IPS-18c (cell line): ENCODE data around the gene UACA.
"Not testable (repeated sequence)": the region's sequence is repeated elsewhere in the genome, so short reads cannot be mapped to it uniquely, and the experiment has no call there.

Experiments
- H3K4me3 ChIP-seq: 2 replicates; pipeline ENCODE4 v1.7.0; 2013; ENCODE audit warnings: low read depth, mild to moderate bottlenecking, low read length, moderate library complexity; ENCODE audit not compliant: insufficient read depth
- H3K9me3 ChIP-seq: one replicate; pipeline ENCODE4 v1.6.1; 2013; ENCODE audit warnings: mild to moderate bottlenecking, low read length, moderate library complexity; ENCODE audit not compliant: control insufficient read depth, insufficient read depth

UACA gene

DNA sequence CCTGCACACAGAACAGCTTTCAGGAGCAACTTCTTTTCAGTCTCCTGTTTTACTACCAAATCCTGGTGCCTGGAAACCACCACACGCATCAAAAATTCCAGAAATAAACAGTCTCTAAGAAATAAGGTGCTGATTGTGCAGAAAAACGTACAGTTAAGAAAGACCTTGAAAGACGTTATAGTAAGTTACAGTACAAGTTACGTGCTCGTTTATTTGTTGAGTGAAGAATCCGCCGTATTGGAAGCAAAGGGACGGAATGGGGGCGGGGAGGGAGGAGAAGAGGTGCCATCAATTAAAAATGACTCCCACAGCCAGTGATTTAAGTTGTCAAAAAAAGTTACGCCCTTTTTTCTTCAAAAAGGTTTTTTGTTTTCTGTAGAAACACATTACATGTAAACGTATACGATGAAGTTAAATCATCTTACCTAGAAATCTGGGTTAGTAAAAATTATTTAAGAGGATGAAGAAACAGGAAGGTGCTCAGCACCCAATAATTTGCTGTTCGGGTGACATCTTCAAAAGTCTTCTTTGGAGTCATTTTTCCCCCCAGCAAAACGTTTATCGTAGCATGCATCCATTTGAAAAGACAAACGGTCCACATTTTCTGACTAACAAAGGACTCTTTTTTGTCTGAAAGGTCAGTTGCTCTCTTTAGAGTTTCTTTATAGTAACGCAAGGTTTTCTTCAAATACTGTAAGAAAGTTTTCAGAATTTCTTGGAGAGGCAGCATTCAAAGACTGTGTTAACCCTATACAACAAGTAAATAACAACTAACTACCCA lies 782 bp upstream of the UACA start:
- Histone ChIP-seq H3K4me3 (peak overlapping the region; percentile 84), H3K9me3 (no peaks in the 10 kb centered on the region)

DNA sequence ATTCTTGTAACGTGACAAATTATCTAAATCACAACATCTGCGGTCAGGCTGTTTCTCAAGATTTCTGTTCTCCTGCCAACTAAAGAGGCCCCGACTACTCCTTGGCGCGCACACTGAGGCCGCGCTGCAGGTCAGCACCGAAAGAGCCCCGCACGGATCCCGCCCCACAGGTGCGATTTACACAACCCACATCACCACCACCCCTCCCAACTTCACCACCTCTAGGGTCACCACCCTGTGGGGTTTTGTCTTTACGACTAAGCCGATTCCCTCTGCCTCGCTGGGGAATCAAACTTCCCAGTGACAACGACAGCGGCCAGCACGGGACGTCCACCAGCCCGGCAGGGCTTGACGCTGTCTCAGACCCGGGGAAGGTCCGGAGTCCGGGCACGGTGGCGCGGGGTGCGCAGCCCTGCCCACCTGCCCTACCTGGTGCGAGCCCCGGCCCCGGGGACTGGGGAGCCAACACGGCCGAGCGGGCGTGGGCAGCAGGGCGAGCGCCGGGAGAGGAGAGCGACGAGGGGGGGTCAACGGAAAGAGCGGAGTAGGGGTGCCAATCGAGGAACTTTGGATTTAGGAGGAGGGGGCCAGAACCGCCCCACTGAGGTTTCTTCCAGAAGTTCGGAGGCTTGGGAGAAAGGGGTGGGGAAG lies 764 bp downstream of the UACA start:
- peak overlapping the region; percentile 84 for H3K4me3 ChIP-seq
- H3K9me3 ChIP-seq, result no peaks in the 10 kb centered on the region

DNA sequence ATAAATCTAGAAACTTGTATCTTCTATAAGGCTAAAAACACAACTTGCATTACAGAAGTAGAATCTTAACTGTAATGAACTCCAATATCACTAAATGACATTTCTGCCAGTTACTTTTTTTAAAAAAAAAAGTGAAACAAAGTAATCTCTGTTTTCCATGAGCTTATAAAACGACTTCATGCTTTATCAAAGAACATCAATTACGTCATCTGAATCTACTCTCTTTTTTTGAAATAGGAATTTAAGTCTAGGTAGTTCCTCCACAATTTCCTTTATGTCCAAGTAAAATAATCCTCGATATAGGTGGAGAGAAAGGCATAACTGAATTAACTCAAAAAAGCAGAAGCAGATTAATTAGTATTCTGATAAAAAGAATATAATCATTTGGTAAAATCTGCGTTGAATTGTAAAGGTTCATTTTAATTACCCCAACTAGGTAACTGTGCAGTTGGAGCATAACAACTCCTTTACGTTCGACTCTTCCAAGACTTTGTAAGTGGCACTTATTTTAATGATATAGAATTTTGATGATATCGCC lies 1.4 kb downstream of the UACA start:
- Histone ChIP-seq H3K4me3 (peak overlapping the region; percentile 84; the same call in 1 of the 2 replicates), H3K9me3 (no peaks in the 10 kb centered on the region)

DNA sequence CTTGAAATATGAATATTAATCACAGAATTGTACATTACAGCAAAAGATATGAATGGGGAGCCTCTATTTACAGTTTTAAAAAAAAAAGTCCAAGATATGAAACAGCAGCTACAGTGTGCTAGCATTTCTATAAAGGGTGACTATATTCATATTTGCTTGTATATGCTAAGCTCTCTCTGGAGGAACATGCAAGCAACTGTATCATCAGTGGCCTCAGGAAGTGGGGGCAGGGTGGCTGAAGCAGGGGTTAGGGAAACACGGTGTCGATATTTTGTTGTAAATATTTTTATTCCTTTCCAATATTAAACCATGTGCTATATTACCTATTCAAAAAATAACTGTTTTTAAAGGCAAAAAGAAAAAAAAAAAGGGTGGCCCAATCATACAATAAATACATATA lies 2.3 kb downstream of the UACA start:
- H3K4me3 ChIP-seq, result no peak overlapping the region
- H3K9me3 ChIP-seq, result no peaks in the 10 kb centered on the region

DNA sequence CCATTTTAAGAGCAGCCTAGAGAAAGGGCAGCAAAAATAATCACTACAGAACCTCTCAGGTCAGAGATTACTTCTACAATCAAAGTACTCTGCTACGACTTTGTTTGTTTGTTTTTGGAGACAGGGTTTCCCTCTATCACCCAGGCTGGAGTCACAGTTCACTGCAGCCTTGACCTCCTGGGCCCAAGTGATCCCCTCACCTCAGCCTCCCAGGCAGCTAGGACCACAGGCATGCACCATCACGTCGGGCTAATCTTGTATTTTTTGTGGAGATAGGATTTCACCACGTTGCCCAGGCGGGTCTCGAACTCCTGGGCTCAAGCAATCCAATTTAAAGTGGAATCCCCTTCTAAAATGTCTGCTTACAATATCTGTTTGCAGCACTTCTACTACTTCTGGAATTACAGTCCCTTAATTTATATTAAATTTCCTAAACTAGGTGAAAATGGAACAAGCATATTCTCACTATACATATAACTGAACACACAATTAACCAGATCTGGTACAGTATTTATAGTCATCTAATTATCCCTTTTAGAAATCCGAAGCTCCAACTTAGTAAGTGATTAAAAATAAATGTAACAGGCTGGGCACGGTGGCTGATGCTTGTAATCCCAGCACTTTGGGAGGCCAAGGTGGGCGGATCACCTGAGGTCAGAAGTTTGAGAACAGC lies 4.4 kb downstream of the UACA start:
- Histone ChIP-seq H3K4me3 (no peak overlapping the region), H3K9me3 (no peaks in the 10 kb centered on the region)

DNA sequence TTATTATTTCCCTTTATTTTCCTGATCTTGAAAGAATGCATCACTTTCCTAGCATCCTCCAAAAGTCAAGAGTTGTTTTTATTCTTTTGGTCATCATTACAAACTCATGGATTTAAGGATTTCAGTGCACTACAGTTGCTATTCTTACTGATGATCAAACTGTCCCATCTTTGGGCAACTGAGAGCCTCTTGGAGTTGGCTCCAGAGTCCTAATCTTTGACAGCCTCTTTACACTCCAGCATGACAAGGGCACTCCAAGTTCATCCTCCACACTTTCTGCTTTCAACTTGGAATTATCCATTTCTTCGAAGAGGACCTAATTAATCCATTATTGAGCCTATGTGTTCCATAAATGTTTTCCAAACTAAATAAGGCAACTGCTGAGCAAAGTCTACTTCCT lies 5.7 kb downstream of the UACA start:
- Histone ChIP-seq H3K4me3 (no peak overlapping the region), H3K9me3 (no peaks in the 10 kb centered on the region)

DNA sequence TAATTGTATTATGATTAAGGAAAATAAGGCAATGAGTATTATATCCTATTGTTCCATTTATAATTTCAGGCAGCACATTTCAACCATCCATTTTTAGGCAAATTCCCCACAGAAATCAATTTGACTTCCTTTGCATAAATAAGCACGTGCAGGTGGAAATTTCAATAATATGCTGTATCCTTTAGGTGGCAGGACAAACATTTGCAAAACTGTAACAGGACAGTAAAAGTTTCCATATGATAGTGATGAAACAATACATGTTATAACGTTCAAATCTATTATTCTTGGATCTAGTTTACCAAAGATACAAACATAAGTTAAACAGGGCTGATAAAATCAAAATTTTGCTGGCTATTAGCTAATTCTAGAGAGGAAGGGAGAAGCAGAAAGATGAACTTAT lies 8.5 kb downstream of the UACA start:
- Histone ChIP-seq H3K4me3 (no peak overlapping the region), H3K9me3 (no peaks in the 10 kb centered on the region)

DNA sequence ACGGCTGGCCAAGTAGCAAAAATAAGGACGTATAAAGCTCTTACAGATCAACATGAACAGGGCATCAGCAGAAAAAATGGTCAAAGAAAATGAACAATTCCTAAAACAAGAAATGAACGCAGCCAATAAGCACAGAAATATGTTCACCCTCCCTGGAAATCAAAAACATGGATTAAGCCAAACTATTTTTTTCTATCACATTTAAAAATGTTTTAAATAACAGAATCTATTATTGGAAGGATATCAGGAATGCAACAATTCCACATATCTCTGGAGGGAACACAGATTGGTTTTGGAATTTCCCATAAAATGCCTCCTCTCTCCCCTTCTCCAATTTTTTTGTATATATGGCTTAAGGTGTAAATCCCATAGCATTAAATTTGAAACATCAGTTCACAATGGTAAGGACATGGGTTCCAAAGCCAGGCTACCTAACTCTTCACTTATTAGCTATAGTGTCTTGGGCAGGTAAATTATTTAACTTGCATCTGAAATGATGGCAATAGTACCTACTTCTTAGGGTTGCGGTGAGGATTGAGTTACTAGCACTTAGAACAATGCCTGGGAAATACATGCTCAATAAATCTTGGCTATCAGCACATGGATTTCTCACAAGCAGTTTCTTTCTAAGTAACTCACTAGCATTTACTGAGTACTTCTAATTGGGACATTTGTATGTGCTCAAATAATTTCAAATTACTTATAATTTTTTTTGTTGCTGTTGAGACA lies 10.1 kb downstream of the UACA start:
- Histone ChIP-seq H3K4me3 (no peak overlapping the region), H3K9me3 (no peaks in the 10 kb centered on the region)

DNA sequence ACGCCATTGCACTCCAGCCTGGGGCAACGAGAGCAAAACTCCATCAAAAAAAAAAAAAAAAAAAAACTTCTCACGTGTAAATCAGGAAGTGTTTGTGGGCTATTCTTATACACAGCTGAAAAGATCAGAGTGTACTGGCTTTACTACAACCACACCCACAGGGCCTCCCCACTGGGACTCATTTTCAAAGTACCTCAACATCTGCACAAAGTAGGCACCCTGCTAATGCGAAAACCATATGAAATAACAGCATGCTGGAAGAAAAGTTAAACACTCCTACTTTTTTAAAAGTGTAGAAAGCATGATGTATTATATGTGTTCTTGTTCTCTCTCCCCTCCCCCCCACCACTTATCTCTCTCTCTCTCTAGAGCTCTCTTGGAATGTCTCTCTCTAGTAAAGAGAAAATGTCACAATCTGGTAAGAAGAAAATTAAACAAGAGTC lies 11.1 kb downstream of the UACA start:
- Histone ChIP-seq H3K4me3 (no peak overlapping the region), H3K9me3 (no peaks in the 10 kb centered on the region)

DNA sequence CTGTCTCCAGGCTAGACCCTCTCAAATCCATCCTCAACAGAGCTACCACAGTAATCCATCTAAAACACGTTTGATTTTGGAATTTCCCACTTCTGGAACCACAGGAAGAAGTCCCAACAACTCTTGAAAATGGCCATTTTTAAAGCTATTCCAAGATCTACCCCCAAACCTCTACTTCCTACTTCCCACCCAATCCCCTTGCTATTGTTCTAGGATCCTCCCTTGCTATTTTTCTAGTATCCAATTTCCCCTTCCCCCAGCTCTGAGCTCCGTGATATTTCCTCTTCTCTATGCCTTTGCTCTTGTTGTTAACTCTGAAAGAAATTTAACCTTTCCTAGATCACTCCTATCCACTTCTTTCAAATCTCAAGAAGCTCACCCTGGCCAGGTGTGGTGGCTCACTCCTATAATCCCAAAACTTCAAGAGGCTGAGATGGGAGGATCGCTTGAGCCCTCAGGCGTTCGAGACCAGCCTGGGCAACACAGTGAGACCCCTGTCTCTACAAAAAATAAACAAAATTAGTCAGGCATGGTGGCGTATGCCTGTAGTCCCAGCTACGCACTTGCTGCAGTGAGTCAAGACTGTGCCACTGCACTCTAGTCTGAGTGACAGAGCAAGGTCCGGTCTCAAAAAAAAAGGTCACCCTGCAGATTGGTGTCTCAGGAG lies 13.0 kb downstream of the UACA start:
- no peak overlapping the region for H3K4me3 ChIP-seq
- H3K9me3 ChIP-seq, result no peaks in the 10 kb centered on the region

DNA sequence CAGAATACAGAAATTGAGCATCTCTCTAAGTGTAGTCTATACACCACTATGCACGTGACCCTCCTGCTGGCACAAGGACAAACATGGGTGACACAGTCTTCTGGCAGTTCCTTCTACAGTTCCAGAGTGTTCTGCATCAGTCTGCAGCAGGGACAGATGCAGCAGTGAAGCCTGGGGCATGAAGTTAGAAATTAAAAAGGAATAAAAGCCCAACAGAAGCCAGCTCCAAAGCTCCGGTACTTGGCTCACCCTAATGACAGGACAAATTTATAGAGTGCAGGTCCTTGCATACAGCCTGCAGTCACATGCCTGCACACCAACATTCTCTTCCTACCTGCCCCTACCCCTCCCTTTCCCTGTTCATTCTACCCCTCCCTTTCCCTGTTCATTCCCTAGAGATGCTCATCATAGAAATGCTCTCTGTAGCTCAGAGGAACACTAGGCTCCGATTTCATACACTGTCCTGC lies 15.0 kb downstream of the UACA start:
- Histone ChIP-seq H3K9me3 (no peaks in the 10 kb centered on the region), H3K4me3 (no peak overlapping the region)

DNA sequence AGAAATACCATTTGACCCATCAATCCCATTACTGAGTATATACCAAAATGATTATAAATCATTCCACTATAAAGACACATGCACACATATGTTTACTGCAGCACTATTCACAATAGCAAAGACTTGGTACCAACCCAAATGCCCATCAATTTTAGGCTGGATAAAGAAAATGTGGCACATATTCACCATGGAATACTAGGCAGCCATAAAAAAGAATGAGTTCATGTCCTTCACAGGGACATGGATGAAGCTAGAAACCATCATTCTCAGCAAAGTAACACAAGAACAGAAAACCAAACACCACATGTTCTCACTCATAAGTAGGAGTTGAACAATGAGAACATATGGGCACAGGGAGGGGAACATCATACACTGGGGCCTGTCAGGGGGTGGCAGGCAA lies 16.8 kb downstream of the UACA start:
- H3K4me3 ChIP-seq, H3K9me3 ChIP-seq: not testable (repeated sequence)

DNA sequence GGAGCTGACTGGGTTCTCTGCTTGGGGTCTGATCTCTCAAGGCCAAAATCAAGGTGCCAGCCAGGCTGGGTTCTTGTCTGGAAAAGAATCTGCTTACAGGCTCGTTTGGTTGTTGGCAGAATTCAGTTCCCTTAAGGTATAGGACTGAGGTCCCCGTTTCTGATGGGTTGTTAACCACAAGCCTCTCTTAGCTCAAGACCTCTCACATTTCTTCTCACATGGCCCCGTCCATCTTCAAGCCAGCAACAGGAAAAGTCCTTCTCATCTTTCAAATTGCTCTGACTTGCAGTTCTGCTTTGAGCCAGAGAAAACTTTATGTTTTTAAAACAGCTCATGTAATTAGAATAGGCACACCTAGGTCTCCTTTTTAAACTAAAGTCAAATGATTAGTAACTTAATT lies 20.4 kb downstream of the UACA start:
- Histone ChIP-seq H3K9me3 (no peaks in the 10 kb centered on the region), H3K4me3 (no peak overlapping the region)

DNA sequence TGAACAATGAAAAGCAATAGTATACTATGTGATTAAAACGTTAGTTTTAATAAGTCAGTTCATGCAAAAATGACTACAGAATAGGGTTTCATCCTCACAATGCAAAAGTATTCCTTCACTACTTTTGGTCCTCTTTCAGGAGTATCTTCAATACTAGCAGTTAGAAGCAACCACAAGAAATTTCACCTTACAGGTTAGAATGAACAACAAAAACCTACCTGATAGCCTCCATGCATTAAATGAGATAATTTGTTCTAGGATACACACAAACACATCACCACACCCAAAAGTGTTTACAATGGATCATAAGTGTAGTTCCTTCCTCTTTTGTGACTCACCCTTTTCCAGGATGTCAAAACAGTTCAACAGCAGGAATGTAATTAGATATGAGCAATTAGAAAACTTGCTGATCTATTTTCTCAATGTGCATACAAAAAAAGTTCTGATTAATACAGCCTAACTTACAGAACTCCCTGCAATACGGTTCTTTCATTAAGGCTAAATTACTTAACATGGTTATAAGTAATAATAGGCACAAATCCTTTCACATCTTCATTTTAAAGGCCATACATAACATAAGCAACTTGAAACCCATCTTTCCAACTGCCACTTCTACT lies 21.6 kb downstream of the UACA start:
- H3K9me3 ChIP-seq, result no peaks in the 10 kb centered on the region
- H3K4me3 ChIP-seq, result no peak overlapping the region

DNA sequence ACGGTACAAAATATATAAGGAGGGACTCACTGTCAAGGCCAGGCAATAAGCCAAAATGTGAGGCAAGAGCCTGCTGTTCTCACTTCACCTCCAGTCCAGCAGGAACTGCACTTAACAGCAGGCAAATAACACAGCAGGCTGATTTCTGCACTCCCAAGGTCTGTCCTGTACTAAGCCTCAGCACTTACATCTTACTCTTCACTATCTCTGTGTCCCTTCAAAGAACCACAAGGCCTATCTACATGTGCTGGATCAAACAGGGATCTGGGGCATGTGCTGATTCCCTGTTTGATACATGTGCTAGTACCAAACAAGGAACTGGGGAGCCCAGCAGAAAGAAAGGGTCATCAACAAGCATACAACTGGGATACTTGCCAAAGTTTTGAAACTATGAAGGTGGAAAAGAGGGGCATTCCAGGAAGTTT lies 22.2 kb downstream of the UACA start:
- Histone ChIP-seq H3K4me3 (no peak overlapping the region), H3K9me3 (no peaks in the 10 kb centered on the region)

DNA sequence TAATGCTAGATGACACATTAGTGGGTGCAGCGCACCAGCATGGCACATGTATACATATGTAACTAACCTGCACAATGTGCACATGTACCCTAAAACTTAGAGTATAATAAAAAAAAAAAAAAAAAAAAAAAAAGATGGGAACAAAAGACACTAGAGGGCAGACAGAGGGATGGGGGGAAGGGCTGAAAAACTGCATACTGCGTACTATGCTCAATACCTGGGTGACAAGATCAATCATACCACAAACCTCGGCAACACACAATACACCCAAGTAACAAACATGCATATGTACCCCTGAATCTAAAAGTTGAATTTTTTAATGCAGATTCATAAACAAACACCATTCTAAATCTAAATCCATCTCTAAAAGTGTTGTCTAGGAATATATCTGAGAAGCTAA lies 28.3 kb downstream of the UACA start:
- not testable (repeated sequence) for H3K9me3 ChIP-seq, H3K4me3 ChIP-seq
